Effector memory CD4-positive, alpha-beta T cell (primary cell): ENCODE measurements around the gene STRIP2.
"Not testable (repeated sequence)": the region's sequence is repeated elsewhere in the genome, so short reads cannot be mapped to it uniquely, and the experiment has no call there.

Experiments
- DNase-seq, 3 donors: peaks; one replicate each; pipeline ENCODE4 v3.0.0-alpha.2; 2020
- H3K27ac ChIP-seq: 2 replicates; pipeline ENCODE4 v1.7.0; 2013; ENCODE audit warnings: mild to moderate bottlenecking, low read length, moderate library complexity; ENCODE audit not compliant: insufficient read depth, poor library complexity, severe bottlenecking
- H3K27me3 ChIP-seq: replicated peaks from 2 replicates; pipeline ENCODE4 v1.7.0; 2013; ENCODE audit warnings: mild to moderate bottlenecking, low read length; ENCODE audit not compliant: insufficient read depth, control insufficient read depth, poor library complexity, severe bottlenecking
- H3K36me3 ChIP-seq: 2 replicates; pipeline ENCODE4 v1.7.0; 2013; ENCODE audit warnings: mild to moderate bottlenecking, low read length, moderate library complexity; ENCODE audit not compliant: control insufficient read depth, insufficient read depth
- H3K4me1 ChIP-seq: 2 replicates; pipeline ENCODE4 v1.7.0; 2013; ENCODE audit warnings: low read length, mild to moderate bottlenecking; ENCODE audit not compliant: control insufficient read depth, insufficient read depth, poor library complexity, severe bottlenecking
- H3K4me3 ChIP-seq: 2 replicates; pipeline ENCODE4 v1.7.0; 2013; ENCODE audit warnings: low read length, low read depth, mild to moderate bottlenecking; ENCODE audit not compliant: insufficient read depth, poor library complexity, severe bottlenecking
- H3K9me3 ChIP-seq: 2 replicates; pipeline ENCODE4 v1.7.0; 2013; ENCODE audit warnings: mild to moderate bottlenecking, low read length, moderate library complexity; ENCODE audit not compliant: control insufficient read depth

STRIP2 gene

GRCh38 chr7:129534558-129535274 lies 100.5 kb downstream of the STRIP2 start:
- H3K27ac ChIP-seq, DNase-seq, H3K4me3 ChIP-seq, H3K4me1 ChIP-seq, H3K36me3 ChIP-seq, H3K27me3 ChIP-seq, H3K9me3 ChIP-seq: not testable (repeated sequence)

- Histone ChIP-seq H3K9me3 (no peaks in the 10 kb centered on the region), H3K36me3 (no peaks in the 10 kb centered on the region), H3K4me1 (no peaks in the 10 kb centered on the region), H3K4me3 (no peak overlapping the region), H3K27ac (no peak overlapping the region), H3K27me3 (no peaks in the 10 kb centered on the region)
- no peak for DNase-seq
These were observed 101.7 kb downstream of the STRIP2 start for GRCh38 chr7:129535896-129536295.

- H3K27me3 ChIP-seq, result no peaks in the 10 kb centered on the region
- no peak overlapping the region for H3K27ac ChIP-seq
- no peak overlapping the region for H3K4me3 ChIP-seq
- no peaks in the 10 kb centered on the region for H3K4me1 ChIP-seq
- no peaks in the 10 kb centered on the region for H3K9me3 ChIP-seq
- no peaks in the 10 kb centered on the region for H3K36me3 ChIP-seq
- DNase-seq, result no peak
These were observed 102.1 kb downstream of the STRIP2 start for GRCh38 chr7:129536323-129536722.
